Cerebellar cortex (tissue), 1 donor: ENCODE results near the gene NOL9.
"Not testable (repeated sequence)": the region's sequence is repeated elsewhere in the genome, so short reads cannot be mapped to it uniquely, and the experiment has no call there.

Source experiments
- DNase-seq: peaks from one replicate; pipeline ENCODE4 v3.0.0-alpha.2; 2015; ENCODE audit warnings: low spot score

The NOL9 gene

DNA sequence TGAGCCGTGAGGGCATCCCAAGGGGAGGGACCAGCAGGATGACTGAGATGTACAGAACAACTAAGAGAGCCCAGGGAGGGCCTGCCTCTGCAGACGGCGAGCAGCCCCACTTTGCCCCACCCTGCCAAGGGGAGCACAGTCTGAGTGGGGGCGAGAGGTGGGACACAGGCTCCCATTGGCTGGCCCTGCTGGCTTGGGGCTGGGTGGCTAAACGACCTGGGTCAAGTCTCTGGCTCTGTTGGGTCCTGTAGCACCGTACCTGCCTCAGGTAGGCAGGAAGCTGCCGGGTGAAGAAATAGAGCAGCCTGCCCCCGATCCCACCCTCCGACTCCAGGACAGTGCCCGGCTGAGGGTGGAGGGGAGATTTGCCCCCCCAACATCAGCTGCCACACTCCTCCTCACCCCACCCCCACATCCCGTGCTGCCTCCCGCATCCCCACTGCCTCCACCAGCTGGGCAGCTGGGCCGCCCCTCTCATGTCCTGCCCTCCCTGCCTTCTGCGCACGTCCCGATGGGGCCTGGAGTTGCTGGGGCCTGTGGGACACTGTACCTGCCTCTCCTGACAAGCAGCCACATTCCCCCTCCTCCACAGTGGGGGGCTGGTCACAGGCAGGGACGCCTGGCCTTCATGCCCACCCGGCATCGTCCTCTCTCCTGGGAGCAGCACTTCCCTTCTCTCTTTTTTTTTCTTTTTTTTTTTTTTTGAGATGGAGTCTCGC, 50.3 kb downstream of the NOL9 start:
- no peak for DNase-seq

- DNase-seq, result no peak
These were observed 52.1 kb downstream of the NOL9 start for GRCh38 chr1:6502000-6502891.

GRCh38 chr1:6501279-6501813, 53.0 kb downstream of the NOL9 start:
- DNase-seq, result no peak

DNA sequence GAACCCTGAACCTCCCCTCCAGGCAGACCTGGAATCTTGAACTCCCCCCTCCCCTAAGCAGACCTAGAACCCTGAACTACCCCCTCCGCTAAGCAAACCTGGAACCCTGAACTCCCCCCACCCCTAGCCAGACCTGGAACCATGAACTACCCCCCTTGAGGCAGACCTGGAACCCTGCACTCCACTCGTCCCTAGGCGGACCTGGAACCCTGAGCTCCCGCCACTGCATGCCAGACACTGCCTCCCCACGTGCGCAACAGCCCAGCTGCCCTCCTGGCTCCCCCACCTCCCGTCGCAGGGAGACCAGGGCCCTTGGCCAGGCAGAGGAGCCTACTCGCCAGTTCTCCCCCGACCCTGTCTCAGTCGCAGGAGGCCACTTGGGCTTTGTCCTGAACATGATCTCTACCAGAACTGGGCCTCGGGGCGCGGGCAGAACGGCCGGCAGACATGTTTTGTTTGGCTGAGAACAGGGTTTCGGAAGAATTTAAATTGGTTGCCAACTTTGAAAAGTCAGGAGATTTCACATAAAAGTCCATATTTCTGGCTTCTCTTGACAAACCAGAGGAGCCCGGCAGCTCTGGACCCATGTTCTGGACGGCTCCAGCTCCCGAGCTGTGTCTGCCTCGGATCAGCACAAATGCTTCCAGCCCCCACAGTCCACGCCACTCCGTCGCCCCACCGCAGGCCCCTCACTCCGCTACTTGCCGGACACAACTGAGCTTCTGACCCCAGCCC, 53.6 kb downstream of the NOL9 start:
- no peak for DNase-seq

GRCh38 chr1:6499296-6499695, 55.0 kb downstream of the NOL9 start:
- DNase-seq, result no peak

DNA sequence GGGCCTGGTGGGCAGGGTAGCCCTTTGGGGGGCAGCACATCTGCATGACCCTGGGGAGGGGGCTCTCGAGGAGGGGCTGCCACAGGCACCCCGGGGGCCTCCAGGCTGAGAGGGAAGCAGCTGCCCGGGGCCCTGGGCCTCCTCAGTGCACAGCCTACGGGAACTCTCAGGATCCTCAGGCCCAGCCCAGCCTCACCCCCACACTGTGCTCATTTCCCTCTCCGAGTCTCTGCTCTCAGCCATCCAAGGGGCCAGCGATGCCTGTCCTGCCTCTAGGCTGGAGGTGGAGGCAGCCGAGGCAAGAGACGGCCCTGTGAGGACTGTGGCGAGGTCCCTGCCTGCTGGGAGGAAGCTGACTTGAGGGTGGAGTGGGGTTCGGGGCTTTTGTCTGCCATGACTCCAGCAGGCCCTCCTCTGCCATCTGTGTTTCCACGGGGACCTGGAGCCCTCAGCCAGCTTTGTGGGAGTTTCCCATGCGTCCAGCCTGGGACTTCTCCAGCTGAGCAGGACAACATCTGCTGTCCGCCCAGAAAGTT, 55.7 kb downstream of the NOL9 start:
- DNase-seq, result peak; percentile 17

- DNase-seq, result no peak
These were observed 56.3 kb downstream of the NOL9 start for GRCh38 chr1:6497867-6498575.

DNA sequence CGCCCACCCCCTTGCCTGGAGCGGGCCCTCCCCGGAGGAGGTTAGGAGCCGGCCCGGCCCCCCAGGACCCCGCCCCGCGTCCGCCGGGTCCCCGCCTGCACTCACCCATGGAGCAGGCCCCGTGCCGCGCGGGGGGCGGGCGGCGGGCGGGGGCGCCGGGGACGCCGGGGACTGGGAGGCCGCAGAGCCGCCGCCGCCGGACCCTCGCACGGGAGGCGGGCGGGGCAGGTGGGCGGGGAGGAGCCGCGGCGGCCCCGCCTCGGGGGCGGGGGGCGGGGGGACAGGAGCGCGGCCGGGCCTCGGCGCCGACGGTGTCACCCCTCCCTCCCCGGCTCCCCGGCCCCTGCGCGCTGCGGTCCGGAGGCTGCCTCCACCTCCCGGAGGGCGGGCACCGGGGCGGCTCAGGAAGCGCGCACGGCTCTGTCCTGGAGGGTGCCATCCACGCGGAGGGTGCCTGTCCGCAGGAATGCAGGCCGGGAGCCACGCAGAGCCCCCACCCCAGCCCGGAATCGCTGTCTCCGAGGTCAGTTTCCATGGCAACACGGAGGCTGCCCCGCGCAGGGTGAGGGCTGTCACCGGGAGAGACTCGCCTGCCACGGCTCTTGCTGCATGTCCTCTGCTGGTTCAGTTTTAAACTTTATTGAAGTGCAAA, 57.0 kb downstream of the NOL9 start:
- peak; percentile 75 for DNase-seq

GRCh38 chr1:6496890-6497214, 57.5 kb downstream of the NOL9 start:
- no peak for DNase-seq

- DNase-seq, result no peak
These were observed 58.0 kb downstream of the NOL9 start for GRCh38 chr1:6496365-6496721.

- DNase-seq, result peak; percentile 84
These were observed 58.6 kb downstream of the NOL9 start for GRCh38 chr1:6495540-6496364.

DNA sequence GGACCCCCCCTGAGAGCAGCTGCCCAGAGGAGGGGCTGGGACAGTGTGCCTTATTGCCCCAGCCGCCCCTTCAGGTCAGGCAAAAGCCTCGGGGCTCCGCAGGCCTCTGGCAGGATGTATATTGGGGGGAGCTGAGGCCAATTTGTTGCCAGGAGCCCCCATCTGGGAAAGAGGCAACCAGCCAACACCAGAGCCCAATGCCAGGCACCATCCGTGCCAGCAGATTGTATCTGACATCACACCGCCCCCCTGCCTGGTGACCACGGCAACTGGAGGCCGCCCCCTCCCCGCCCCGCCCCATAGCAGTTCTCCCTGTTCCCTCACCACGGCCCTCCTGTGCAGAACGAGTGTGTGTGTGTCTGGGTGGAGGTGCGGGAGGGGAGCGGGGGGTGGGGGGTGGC, 59.3 kb downstream of the NOL9 start:
- DNase-seq, result peak; percentile 73

GRCh38 chr1:6494627-6495026, 59.7 kb downstream of the NOL9 start:
- peak; percentile 43 for DNase-seq

DNA sequence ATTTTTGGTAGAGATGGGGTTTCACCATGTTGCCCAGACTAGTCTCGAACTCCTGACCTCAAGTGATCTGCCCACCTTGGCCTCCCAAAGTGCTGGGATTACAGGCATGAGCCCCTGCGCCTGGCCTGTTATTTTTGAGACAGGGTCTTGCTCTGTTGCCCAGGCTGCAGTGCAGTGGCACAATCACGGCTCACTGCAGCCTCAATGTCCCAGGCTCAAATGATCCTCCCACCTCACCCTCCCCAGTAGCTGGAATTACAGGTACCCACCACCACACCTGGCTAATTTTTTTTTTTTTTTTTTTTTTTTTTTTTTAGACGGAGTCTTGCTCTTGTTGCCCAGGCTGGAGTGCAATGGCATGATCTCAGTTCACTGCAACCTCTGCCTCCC, 60.5 kb downstream of the NOL9 start:
- DNase-seq, result not testable (repeated sequence)

GRCh38 chr1:6491966-6492365, 62.3 kb downstream of the NOL9 start:
- no peak for DNase-seq

DNA sequence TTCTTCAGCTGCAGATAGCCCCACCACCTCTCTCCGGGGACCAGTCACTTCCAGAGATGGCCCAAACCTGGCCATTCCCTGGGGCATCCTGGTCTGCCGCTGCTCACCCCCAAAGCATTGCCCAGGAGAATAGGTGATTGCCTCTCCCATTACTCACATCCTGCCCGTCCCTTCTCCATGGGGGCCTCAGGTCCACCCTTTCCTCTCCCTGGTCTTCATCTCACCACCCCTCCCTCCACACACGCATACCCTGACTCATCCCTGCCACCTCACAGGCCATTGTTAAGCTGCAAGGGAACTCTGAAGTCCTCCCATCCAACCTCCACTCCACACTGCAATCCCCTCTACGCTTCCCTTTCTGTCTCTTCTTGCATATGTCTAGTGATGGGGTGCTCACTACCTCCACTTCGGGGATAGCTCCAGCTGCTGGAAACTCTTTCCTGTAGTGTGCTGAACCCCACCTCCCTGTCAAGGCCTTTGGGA, 62.8 kb downstream of the NOL9 start, which contains the start of gene PLEKHG5:
Gene PLEKHG5 (minus strand): TSS at position 188 of the 483 bp plus-strand sequence. CDS start 14,096 bp downstream, outside the sequence.
- peak; percentile 50 for DNase-seq

- no peak for DNase-seq
These were observed 63.2 kb downstream of the NOL9 start for GRCh38 chr1:6491081-6491449.

DNA sequence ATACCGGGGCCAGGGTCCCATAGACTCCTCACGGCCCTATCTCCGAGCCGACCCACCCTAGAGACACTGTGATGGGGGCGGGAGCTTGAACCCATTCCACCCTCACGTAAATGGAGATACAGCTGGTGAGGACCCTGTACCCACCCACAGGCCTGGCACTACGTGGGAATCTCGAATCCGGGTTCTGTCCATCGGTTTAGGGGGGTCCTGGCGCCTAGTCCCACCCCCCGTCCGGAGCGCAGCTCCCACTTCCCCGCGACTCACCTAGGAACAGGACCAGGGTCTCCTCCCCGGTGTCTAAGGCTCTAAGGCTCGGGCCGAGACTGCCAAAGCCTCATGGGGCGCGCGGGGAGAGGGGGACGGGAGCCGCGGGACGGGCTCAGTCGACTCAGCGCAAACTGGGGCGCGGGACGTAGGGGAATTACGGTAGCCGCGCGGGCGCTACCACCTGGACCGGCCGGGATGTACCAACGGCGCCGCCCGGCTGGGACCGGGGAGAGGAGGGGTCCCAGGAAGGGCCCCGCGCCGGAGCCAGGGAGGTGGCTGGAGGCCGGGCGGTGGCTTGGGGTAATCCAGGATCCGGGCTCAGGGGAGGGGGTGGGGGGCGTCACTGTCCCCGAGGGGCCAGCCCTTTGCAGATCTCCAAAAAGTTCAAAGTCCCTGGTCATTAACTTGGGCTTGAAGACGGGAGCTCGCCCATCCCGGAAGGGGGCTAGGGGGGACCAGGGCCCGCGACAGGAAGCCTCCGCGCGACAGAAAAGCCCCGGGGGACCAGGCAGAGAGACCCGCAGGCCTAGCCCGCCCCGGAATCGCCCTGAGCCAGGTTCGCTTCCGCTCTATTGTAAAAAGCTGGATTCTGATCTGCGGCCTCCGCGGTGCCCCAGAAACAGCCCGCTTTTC, 63.9 kb downstream of the NOL9 start:
- peak; percentile 81 for DNase-seq

- DNase-seq, result peak; percentile 82
These were observed 64.5 kb downstream of the NOL9 start for GRCh38 chr1:6489799-6490180.
